ENCODE data around the gene C11orf91.
"Not testable (repeated sequence)": the region's sequence is repeated elsewhere in the genome, so short reads cannot be mapped to it uniquely, and the experiment has no call there.

The C11orf91 gene

DNA sequence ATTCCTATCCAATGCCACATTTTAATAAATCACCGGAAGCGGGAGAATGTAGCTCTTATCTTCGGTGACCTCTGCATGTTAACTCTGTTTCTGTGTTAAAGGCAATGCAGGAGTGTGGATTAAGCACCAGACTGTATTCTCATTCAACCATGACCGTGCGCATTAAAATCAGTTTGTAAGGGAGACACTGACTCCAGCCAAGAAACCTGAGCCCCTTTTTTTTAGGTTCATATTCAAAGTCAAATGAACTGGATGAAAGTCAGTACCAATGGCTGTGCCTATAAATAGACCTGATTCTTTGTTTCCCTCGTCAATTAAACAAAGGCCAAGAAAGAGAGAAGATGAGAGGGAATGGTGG lies 32.2 kb downstream of the C11orf91 start:
- no peak for DNase-seq

DNA sequence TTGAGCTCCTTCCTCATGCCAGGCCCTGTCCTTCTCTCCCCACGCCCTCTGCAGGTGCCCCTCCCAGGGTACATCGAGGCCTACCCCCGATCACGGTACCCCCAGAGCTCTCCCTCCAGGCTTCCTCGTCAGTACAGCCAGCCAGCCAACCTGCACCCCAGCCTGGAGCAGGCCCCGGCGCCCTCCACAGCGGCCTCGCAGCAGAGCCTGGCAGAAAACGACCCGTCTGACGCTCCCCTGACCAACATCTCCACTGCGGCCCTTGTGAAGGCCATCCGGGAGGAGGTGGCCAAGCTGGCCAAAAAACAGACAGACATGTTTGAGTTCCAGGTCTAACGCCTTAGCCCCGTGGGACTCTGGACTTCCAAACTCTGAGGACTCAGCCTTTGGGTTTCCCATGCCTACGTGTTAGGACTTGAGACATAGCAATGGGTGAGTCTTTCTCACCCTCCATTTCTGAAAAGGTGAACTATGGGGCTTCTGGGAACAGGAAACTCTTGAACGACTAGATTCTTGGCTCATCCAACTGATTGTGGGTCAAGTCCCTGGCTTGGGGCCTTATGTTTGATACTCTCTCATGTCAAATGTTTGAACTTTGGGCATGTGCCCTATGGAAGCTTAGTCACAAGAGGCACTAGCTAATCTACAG lies 32.7 kb downstream of the C11orf91 start:
- no peak for DNase-seq

DNA sequence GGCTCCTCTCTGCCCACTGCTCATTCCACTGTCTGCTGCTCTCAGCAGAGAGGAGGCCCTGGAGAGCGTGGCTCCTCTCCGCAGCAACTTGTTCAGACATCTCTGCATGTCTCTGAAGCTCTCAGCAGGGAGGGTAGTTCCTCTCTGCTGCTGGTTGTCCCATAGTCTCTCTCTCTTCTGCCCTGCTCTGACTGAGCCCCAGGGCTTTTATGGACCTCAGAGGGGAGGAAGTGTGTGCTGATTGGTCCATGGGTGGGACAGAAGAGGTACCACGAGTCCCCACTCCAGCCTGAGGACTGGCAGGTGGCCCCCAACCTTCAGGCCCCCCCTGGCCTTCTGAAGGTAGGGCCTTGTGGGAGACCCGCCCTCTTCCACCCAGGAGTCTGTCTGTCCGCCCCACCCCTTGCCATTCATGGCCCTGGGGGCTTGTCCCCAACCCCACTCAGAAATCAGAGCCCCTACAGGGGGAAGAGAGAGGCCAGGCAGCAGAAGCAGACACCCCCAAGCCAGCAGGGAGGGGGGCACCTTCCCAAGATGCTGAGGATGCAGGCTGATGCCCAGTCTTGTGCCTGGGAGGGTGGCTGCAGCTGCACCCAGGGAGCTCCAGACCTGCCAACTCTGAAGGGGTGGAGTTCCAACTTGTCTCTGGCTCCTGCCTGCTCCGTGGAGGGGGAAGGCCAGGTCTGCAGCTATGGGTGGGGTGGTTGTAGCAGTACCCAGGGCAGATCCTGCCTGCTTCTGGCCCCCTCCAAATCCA lies 35.1 kb downstream of the C11orf91 start:
- DNase-seq: no peak

DNA sequence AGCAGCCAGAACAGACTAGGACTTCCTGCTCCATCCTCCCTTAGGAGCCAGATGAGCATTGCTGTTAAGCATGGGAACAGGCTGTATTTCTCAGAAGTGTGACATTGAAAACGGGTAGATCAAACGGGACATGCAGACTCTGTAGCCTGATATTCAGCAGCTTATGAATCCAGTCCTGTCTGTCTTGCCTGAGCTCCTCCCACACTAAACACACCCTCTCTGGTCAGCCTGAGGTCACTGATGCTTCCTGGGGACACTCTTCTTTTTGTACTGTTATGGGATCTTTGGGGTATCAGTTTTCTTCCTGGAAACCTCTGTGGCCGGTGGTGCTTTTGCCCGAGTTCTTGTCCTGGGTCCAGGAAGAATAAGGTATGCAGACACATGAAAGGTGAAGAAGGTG lies 35.8 kb downstream of the C11orf91 start:
- DNase-seq: no peak

DNA sequence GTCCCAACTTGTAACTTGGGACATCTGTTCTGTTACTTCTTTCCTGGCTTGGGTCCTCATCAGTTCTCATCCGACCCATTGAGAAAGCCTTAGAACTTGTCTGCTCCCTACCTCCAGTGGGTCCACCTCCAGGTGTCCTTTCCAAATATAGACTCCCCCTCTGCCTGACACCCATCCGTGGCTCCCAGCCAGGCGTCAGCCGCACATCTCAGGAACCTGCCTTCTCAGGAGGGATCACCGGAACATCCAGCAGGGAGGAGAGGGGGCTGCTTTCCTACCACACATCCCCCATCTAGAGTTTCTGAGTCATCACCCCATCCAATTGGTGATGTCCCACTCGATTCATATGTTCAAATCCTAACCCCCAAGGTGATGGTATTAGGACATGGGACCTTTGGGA lies 36.5 kb downstream of the C11orf91 start:
- no peak for DNase-seq

DNA sequence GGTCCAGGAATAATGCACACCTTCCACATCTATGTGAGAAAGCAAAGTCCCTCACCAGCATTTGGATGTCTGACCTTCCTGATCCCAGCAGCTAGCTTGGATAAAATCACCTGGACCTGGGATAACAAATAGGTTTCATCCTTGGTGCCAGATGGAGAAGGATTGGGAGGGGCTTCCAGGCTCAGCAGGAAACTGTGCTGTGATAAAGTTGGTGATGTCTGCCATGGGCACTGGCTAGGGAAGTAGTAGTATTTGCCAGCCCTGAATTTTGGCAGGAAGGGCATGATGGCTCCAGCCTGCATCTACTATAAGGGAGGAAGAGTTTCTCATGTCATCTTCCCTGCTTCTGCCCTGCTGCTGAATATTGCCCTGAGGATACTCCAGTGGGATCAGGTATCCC lies 37.5 kb downstream of the C11orf91 start:
- DNase-seq: no peak

DNA sequence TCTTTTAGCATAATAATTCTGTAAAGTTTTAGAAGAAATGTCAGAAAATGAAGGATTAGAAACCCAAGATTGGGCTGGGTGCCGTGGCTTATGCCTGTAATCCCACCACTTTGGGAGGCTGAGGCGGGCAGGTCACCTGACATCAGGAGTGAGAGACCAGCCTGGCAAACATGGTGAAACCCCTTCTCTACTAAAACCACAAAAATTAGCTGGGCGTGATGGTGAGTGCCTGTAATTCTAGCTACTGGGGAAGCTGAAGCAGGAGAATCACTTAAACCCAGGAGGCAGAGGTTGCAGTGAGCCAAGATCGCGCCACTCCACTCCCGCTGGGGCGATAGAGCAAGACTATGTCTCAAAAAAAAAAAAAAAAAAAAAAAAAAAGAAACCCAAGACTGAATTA lies 39.1 kb downstream of the C11orf91 start:
- not testable (repeated sequence) for DNase-seq

DNA sequence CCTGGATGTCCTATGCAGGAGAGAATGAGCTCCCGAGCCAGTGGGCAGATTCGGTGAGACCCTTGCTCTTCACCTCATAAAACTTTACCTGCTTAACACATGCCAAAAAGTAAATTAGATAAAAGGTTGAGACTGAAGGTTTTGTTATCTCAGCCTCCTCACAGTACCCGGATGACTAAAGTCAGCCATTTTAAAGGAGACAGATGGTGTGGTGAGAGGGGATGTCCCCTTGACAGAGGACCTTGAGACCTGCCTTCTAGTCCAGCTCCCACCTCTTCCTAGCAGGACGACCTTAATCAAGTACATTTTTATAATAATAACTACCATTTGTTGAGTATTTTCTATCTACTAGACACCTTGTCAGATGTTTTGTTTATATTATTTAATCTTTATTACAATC lies 39.7 kb downstream of the C11orf91 start:
- no peak for DNase-seq

DNA sequence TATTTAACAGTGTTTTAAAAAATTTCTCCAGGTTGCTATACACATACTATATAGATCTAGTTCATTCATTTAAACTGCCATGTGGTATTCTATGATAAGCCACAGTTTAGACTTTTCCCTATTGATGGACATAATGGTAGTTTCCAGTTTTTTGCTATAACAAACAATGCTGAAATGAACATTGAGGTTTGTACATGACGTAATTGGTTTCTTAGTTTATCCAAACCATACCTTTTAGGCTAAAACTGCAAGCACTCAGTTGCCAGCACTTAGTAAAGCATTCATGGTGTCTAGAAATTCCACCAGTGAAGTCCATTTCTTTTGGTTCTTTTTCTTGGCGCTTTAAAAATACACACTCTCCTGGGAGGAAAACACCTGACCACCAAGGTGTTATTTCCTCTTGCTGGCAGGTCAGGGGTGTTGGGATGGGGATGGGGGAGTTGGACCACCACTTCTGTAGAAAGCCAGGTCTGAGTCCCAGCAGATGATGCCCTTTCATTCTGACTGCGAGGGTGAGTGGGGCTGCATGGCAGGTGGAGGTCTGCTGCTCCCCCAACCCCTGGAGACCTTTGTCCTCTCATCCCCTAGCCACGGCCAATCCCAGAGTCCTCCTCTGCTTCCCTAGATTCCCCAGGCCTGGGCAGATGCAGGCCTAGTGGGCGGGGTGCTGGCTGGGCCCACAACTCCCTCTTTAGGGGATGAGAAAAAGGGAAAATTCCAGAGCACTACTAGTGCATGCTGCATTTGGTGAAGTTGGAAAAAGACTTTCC lies 41.1 kb downstream of the C11orf91 start:
- no peak for DNase-seq

DNA sequence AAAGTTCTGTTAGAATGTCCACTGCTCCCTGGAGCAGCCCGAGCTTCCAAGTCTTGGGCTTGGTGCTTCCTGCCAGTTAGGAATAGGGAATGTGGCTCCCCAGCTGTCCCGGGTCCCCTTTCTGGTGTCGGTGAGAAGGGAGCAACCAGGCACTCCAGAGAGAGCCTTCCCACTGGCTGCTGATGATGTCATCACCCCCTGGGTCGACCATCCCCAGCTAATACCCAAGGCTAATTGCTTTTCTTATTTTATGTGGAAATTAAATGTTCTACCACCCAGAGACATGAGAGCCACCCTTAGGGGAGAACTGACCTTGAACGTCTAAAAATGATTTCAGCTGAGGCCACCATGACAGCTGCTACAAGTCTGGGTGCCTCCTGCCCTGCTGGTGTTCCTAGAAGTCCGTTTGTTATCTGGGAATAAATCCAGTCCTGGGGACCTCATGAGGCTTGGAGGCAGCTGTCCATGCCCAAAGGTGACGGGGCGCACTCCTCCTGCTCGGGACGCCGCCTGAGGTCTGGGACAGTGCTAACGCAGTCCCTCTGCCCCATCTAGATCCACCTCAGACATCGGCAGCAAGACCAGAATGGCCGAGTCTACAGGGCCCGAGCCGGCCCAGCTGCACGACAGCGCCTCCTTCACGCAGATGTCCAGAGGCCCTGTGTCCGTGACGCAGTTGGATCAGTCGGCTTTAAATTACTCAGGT lies 42.3 kb downstream of the C11orf91 start:
- no peak for DNase-seq

DNA sequence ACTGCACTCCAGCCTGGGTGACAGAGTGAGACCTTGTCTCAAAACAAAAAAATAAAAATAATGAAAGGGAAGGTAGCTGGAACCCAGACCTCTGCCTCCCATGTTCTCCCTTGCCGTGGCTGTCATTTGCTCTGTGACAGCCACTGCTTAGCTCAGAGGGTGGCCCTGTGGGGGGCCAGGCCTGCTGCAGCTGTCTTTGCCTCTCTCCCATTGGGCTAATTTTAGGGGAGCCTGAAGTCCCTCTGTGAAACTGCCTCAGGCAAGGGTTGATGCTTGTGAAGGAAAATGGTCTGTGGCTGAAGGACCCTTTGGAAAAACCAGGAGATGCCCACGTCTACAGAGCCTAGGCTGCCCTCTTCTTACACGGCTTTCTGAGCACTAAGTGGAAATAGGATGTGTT lies 42.9 kb downstream of the C11orf91 start:
- DNase-seq: no peak

DNA sequence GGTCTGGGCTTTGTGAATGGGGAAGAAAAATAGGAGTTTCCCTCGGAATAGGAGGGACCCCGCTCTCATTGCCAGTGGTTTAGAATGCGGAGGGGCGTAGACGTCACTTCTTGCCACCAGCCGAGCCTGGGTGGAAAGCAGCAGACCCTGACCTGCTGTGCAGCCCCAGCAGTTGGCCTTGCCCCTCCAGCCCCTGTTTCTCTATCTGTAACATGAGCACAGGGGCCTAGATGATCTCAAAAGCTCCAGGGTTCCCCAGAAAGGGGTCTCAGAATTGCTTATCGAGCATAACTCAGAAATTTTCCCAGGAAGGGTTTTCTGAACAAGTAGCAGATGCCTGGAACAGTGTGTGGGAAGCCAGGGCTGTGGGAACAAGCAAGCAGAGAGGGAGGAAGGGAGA lies 43.9 kb downstream of the C11orf91 start:
- DNase-seq: no peak

DNA sequence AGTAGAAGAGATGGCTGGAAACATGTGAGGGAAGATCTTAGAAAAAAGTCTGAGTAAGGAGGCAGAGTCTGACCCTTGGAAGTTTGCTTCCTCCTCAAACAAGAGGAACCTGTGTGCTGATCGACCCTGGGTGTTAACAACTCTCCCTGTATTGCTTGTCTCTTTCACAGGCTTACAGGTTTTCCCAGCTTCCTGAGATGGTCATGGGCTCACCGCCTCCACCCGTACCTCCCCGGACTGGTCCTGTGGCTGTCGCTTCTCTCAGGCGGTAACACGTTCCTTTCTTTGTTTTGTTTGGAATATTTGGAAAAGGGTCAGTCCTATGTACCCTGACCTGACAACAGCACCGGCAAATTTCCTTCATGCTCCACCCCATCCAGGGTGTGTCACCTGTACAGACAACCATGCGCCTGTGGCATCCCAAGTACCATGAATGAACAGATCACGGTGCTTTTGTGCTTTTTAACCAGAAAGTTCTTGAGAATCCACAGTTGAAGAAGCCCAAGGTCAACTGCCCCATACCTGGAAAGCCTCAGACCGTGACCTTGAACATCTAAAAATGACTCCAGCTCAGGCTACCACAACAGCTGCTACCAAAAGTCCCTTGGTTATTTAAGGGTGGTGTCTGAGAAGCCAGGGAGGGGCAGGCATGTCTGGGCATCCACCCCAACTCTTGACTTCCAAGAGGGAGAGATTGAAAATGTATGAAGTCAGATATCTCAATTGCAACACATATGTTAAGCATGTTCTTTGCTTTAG lies 44.6 kb downstream of the C11orf91 start:
- DNase-seq: no peak

DNA sequence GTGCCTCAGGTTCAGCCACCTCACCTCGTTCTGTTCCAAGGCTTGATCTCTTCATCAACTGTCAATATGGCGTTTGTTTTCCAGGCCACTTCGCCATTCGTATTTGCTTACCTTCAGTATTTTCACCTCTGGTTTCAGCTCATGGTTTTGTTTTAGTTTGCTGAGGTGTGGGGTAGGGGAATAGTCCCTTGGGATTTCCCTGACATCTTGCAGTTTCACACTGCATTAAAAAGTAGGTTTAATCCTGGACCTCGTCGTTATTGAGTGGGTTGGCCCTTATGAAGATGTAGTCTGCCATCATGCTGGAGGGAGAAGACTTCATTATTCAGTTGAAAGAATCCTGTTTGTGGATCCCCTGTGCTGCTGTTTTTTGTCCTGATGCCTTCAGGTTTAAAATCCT lies 46.0 kb downstream of the C11orf91 start:
- no peak for DNase-seq

DNA sequence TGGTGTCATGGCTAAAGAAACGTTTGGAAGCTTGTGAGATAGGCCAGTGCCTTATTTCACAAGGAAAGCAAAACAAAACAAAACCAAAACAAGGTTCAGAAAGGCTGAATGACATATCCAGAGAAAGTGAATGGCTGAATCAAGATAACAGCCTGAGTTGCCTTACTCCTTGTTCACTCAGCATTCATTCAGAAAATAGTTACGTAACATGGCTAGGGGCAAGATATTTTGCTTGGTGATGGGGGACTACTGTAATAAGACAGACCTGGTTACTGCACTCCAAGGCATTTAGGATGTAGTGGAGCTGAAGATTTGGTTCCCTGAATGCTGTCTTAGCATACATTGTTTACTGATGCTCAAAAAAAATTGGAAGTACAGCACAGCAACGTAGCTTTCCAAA lies 47.7 kb downstream of the C11orf91 start:
- DNase-seq: no peak

DNA sequence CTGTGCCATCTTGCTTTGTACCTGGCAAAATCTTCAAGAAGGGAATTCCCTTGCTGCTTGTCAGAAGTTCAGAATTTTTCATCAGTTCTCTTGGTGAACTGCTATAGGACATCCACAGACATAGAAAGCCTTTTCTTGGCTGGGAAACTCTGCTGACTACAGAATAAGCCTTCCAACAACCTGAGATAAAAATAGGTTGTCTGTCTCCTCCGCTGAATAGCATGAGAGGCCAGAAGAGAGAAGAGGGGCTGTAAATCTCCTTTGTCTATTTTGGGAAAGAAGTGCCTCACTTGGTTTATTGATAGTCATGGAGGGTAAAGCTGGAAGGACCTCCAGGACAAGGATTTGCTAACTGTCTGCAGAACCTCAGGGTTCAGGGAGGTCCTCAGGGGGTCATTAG lies 48.2 kb downstream of the C11orf91 start:
- DNase-seq: no peak

DNA sequence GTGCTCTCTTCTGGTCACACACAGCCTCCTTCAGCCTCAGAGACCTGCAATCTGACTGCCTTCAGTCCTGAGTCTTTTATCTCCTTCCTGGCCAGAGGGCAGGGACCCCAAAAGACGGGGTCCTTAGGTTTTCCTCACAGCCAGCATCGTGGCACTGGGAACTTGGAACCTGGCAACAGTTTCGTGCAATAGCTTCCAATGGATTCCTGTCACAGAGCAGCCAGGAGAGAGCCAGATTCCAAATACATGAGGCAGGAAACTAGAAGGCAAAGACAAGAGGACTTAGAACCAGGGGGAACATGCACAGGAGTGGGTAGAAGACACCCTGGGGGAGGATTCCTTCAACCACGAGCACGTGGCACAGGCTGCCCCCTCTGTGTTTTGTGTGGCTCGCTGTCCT lies 48.6 kb downstream of the C11orf91 start:
- DNase-seq: no peak

DNA sequence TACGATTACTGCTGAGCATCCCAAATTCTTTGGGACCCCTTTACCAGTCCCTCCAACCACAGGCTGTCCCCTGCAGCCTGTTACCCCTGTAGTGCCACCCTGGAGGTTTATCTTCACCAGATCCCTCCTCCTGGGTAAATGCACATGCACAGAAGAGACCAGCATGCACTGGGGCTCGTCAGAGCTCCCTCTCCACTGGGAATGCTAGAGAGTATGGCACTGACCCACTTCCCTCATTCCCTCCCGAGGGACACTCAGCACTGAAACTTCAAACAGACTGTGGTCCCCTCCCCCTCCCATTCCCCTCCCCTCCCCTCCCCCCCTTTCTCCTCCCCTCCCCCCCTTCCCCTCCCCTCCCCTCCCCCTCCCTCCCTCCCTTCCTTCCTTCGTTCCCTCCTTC lies 49.1 kb downstream of the C11orf91 start:
- no peak for DNase-seq

DNA sequence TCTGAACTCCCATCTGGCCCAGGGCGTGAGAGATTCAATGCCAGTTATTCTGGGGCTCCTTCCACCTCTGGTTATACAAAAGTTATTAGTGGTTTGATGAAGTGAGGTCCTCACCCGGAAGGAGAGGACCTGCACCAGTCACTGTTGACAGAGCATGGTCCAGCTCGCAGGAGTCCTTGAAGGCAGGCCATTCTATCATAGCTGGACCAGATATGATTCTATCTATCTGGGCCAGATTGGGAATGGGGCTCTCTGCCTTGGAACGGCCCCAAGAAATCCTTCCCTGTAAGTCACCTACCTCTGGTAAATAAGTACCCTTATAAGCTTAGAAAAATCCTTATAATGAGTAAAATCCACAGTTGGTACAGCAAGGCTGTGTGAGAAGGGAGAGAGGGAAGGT lies 50.7 kb downstream of the C11orf91 start:
- DNase-seq: no peak
